PFSK-1 (cell line): ENCODE results near the gene STMND1.

Source experiments
- FOXP2 ChIP-seq: optimal IDR thresholded peaks from 2 replicates; pipeline ENCODE3; 2011; ENCODE audit warnings: borderline replicate concordance, control low read depth, inconsistent platforms; ENCODE audit not compliant: insufficient read depth; ENCODE audit errors: extremely low read length, extremely low read depth
- POLR2AphosphoS5 ChIP-seq: IDR thresholded peaks from 2 replicates; pipeline ENCODE4 v1.6.1; 2012; ENCODE audit warnings: low read depth, mild to moderate bottlenecking, control low read depth, low read length, moderate library complexity
- SIN3A ChIP-seq: IDR thresholded peaks from 2 replicates; pipeline ENCODE4 v1.6.1; 2012; ENCODE audit warnings: mild to moderate bottlenecking, low read length, moderate library complexity, borderline replicate concordance; ENCODE audit not compliant: insufficient read depth
- TAF1 ChIP-seq: IDR thresholded peaks from 2 replicates; pipeline ENCODE4 v1.6.1; 2012; ENCODE audit warnings: low read length, control low read depth, borderline replicate concordance; ENCODE audit not compliant: insufficient read depth
- TF ChIP-seq, protein P1 (sequence below), 2 experiments: IDR thresholded peaks; 2 replicates each; pipeline versions ENCODE4 v1.6.1 to v1.8.0; 2011 to 2012; ENCODE audit warnings: low read depth in 2 of 2, low read length in 2 of 2, control low read depth in 1 of 2, inconsistent platforms in 1 of 2, mild to moderate bottlenecking in 1 of 2, moderate library complexity in 1 of 2; ENCODE audit not compliant: insufficient read depth in 1 of 2

Gene STMND1

DNA sequence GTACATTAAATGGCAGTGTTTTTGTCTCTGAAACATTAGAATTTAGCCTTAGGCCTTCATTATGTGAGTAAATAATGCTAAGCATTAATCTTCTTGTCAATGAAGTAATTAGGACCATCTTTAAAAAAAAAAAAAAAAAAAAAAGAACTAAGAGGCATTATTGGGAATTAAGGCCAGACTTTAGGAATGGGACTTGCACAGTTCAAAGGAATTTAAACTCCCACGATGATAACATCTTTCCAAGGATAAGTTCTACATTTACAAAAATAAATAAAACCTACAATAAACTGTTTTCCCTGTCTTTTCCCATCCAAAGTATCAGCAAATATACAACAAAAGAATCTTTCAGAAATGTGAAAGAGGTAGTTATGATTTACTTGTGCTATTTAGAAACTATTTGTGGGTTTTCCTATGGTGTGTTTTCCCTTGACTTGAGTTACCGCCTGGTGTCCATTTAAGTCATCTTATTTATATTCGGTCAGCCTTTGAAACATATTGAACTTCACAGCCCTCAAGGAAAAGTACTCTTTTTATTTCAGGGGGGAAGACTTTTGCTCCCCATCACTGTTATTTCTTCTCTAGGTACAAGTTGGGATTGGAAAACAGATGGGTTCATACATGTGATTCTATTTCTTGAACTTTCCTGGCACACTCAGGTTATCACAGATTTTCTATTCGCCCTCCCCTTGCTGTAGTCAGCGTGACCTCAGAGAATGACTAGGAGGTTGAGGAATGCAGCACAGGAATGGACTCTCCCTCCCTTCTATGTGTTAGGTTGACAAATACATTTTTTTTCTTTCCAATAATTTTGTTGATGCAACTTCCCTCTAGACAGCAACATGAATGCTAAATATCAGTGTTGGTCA, 13.6 kb downstream of the STMND1 start:
- TF ChIP-seq TAF1 (no peak), POLR2AphosphoS5 (no peak), FOXP2 (no peak), SIN3A (no peak)
- TF ChIP-seq, protein P1, sequence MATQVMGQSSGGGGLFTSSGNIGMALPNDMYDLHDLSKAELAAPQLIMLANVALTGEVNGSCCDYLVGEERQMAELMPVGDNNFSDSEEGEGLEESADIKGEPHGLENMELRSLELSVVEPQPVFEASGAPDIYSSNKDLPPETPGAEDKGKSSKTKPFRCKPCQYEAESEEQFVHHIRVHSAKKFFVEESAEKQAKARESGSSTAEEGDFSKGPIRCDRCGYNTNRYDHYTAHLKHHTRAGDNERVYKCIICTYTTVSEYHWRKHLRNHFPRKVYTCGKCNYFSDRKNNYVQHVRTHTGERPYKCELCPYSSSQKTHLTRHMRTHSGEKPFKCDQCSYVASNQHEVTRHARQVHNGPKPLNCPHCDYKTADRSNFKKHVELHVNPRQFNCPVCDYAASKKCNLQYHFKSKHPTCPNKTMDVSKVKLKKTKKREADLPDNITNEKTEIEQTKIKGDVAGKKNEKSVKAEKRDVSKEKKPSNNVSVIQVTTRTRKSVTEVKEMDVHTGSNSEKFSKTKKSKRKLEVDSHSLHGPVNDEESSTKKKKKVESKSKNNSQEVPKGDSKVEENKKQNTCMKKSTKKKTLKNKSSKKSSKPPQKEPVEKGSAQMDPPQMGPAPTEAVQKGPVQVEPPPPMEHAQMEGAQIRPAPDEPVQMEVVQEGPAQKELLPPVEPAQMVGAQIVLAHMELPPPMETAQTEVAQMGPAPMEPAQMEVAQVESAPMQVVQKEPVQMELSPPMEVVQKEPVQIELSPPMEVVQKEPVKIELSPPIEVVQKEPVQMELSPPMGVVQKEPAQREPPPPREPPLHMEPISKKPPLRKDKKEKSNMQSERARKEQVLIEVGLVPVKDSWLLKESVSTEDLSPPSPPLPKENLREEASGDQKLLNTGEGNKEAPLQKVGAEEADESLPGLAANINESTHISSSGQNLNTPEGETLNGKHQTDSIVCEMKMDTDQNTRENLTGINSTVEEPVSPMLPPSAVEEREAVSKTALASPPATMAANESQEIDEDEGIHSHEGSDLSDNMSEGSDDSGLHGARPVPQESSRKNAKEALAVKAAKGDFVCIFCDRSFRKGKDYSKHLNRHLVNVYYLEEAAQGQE (IDR thresholded peaks at IDR 0.05; ENCODE audit: insufficient read depth in 1 of 2, low read depth in 2 of 2, low read length in 2 of 2), result no peak

DNA sequence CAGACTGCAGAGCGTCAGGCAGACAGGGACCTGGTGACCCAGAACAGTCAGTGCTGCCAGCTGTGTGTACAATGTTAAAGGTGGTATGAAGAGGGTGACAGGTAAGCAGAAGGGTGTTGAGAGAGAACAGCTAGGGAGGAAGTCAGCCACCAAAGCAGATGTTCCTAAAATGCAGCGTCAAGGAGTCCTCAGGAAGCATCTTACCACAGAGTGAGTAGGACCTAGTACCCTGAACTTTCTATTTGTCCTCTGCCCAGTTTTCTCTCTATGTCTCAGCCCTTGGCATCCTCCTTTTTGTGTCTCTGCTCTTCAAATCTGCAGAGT, 14.2 kb downstream of the STMND1 start:
- no peak for TF ChIP-seq TAF1
- TF ChIP-seq, protein P1 (IDR thresholded peaks at IDR 0.05; ENCODE audit: insufficient read depth in 1 of 2, low read depth in 2 of 2, low read length in 2 of 2), result no peak

DNA sequence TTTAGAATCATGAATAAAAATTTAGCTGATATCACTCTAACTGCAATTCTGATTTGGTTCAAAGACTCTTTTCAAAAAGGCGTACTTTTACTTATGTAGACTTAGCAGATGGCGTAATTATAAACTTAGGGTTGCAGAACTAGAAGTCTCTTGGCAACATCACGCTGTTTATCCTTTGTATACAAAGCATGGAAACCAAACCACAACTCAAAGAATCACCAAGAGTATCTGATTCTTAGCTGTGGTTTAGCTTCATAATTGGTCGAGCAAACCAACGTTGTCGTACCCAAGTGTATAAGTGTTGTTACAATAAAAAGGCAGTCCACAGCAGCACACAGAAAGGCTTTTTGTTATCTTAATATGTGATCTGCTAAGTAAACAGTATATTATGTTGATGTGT, 18.2 kb downstream of the STMND1 start:
- no peak for TF ChIP-seq SIN3A
- TF ChIP-seq TAF1, result no peak
- no peak for TF ChIP-seq POLR2AphosphoS5
- TF ChIP-seq FOXP2, result no peak
- TF ChIP-seq, protein P1 (IDR thresholded peaks at IDR 0.05; ENCODE audit: insufficient read depth in 1 of 2, low read depth in 2 of 2, low read length in 2 of 2), result no peak

DNA sequence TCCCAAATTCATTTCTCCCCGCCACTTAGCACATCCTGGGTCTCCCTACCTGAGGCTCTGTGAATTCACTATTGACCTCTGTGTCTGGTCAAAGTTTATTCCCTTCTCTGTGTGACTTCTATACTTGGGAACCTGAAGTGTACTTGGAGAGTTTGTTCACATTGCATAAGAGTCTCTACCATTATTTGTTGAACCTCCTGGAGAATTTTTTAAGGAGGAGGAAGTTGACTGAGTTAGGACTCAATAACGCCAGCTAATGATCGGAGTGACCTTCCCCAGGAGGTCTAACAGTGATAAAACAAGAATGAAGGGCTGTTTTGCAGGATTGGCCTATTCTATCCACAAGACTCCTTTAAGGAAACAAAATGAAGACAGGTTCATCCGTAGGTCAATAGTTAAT, 23.6 kb downstream of the STMND1 start:
- TF ChIP-seq TAF1 (no peak), SIN3A (no peak), POLR2AphosphoS5 (no peak), FOXP2 (no peak)
- TF ChIP-seq, protein P1 (IDR thresholded peaks at IDR 0.05; ENCODE audit: insufficient read depth in 1 of 2, low read depth in 2 of 2, low read length in 2 of 2), result no peak

DNA sequence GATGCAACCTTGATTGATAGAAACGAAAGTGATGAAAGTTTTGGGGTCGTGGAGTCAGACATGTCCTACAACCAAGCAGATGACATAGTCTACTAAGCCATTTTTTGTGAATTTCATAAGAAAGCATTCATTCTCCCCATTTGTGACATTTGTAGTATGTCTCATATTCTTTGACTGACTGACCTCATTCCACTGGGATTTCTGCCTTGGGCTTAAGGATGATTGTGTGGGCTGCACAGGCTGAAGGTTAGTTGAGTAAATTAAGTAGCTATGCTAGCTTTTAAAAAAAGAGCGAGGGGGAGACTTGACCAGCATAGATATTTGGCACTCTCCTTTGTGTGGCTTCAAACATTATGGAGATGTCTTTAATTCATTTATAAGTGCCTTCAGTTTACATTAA, 28.9 kb downstream of the STMND1 start:
- TF ChIP-seq POLR2AphosphoS5 (no peak), TAF1 (no peak), SIN3A (no peak), FOXP2 (no peak)
- TF ChIP-seq, protein P1 (IDR thresholded peaks at IDR 0.05; ENCODE audit: insufficient read depth in 1 of 2, low read depth in 2 of 2, low read length in 2 of 2), result no peak
